ENCODE measurements around the gene LIMCH1. TPM values are rescaled to one million over a fixed set of nuclear protein-coding genes. Genes with fewer than 3 reads are reported as not detected.

The LIMCH1 gene
- total and polyA plus RNA-seq, 2 of the 8 experiments (the other 6 are each of a cell fraction or from before 2014, with no cell fraction given), result 2.7 to 3.0 TPM

- H3K14ac ChIP-seq (ENCODE audit: insufficient read length), result no peak overlapping the region
- no peaks in the 10 kb centered on the region for H3K36me3 ChIP-seq (ENCODE audit: control insufficient read depth in 2 of 4, insufficient read depth in 4 of 4, low read length in 3 of 4)
- H2AFZ ChIP-seq (ENCODE audit: low read length), result no peak overlapping the region
- H2BK20ac ChIP-seq (ENCODE audit: low read length), result no peak overlapping the region
- no peaks in the 10 kb centered on the region; the same call in 1 of the 2 replicates for H3K23me2 ChIP-seq (ENCODE audit: low read depth, low read length)
- no peak overlapping the region for H4K91ac ChIP-seq (replicated peaks; ENCODE audit: insufficient read length, low read length)
- WGBS, 2 experiments (ENCODE audit: extremely low coverage in 1 of 2, insufficient coverage in 1 of 2, insufficient read length in 1 of 2, insufficient replicate concordance in 2 of 2, low coverage in 1 of 2, low lambda C conversion rate in 2 of 2, missing lambda C conversion rate in 1 of 2), result 84% methylated on average over 4 of the region's 4 CpGs; no CpG with 5 or more reads in 1 of the 2 experiments
- H4K20me1 ChIP-seq (replicated peaks in 1 of 2; ENCODE audit: control insufficient read depth in 1 of 2, insufficient read depth in 2 of 2, low read length in 2 of 2), result no peaks in the 10 kb centered on the region
- H4K8ac ChIP-seq (ENCODE audit: extremely low read depth, insufficient read depth, low read length), result no peak overlapping the region
- no peak for DNase-seq (ENCODE audit: low read depth in 1 of 2, low spot score in 2 of 2)
- no peak overlapping the region for H2BK12ac ChIP-seq (ENCODE audit: low read depth, low read length)
- H3K27ac ChIP-seq (ENCODE audit: low read depth, low read length), result no peak overlapping the region
- no peak overlapping the region for H2BK5ac ChIP-seq (ENCODE audit: low read depth, low read length)
- no peak overlapping the region for H3K56ac ChIP-seq (replicated peaks; ENCODE audit: insufficient read length, low read depth, low read length)
- no peaks in the 10 kb centered on the region for H3K27me3 ChIP-seq (replicated peaks in 1 of 4; ENCODE audit: control insufficient read depth in 3 of 4, extremely low read depth in 1 of 4, insufficient read depth in 3 of 4, low read length in 3 of 4)
- H3K4me2 ChIP-seq (ENCODE audit: insufficient read depth in 1 of 2, low read depth in 2 of 2, low read length in 2 of 2), result no peak overlapping the region
- H2AK5ac ChIP-seq (ENCODE audit: low read depth, low read length), result no peak overlapping the region
- no peaks in the 10 kb centered on the region for H3K4me1 ChIP-seq (replicated peaks in 1 of 4; ENCODE audit: control insufficient read depth in 3 of 4, insufficient read depth in 4 of 4, low read length in 3 of 4)
- no peak overlapping the region for H3K9ac ChIP-seq (replicated peaks in 1 of 4; ENCODE audit: extremely low read depth in 1 of 4, low read depth in 3 of 4, low read length in 3 of 4)
- CTCF ChIA-PET (ENCODE audit: partially characterized antibody), result no interaction called here
- no peaks in the 10 kb centered on the region for H3K9me3 ChIP-seq (ENCODE audit: insufficient read depth in 2 of 2, low read depth in 1 of 2, low read length in 1 of 2)
- TF ChIP-seq BCL11A (IDR thresholded peaks at IDR 0.05; ENCODE audit: low read depth in 2 of 2, low read length in 2 of 2), result no peak
- no peak for TF ChIP-seq RFX5 (IDR thresholded peaks at IDR 0.05; ENCODE audit: borderline replicate concordance, low read depth, low read length)
- TF ChIP-seq SP1 (IDR thresholded peaks at IDR 0.05; ENCODE audit: low read depth, low read length), result no peak
- TF ChIP-seq JUN (IDR thresholded peaks at IDR 0.05; ENCODE audit: low read depth, low read length), result no peak
- TF ChIP-seq GTF2F1 (IDR thresholded peaks at IDR 0.05; ENCODE audit: borderline replicate concordance, low read depth, low read length), result no peak
- TF ChIP-seq TCF12 (IDR thresholded peaks at IDR 0.05; ENCODE audit: low read depth, low read length), result no peak
- no peak for TF ChIP-seq SIN3A (conservative IDR thresholded peaks at IDR 0.05 in 1 of 2, IDR thresholded peaks at IDR 0.05 in 1 of 2; ENCODE audit: low read depth in 1 of 2, low read length in 2 of 2)
- no peak for TF ChIP-seq SP4 (IDR thresholded peaks at IDR 0.05; ENCODE audit: low read length)
- TF ChIP-seq ZNF274 (IDR thresholded peaks at IDR 0.05; ENCODE audit: borderline replicate concordance, extremely low read depth, low read length), result no peak
- no peak for TF ChIP-seq CTCF (IDR thresholded peaks at IDR 0.05; ENCODE audit: control extremely low read depth in 1 of 3, insufficient read depth in 1 of 3, low read depth in 1 of 3, low read length in 3 of 3)
- TF ChIP-seq EZH2 (IDR thresholded peaks at IDR 0.05; ENCODE audit: low read depth, low read length, severe bottlenecking), result no peak
- no peak overlapping the region for H3K18ac ChIP-seq (ENCODE audit: extremely low read depth, low read length)
- POLR2A ChIA-PET (ENCODE audit: partially characterized antibody), result no interaction called here
- H3K4ac ChIP-seq (replicated peaks; ENCODE audit: insufficient read length, low read depth, low read length), result no peak overlapping the region
- no peak overlapping the region for H2BK15ac ChIP-seq (ENCODE audit: low read length)
- H2BK120ac ChIP-seq (replicated peaks; ENCODE audit: low read depth, low read length), result no peak overlapping the region
- H3K23ac ChIP-seq (ENCODE audit: insufficient read length), result no peak overlapping the region
- no peak for FAIRE-seq
- no peak overlapping the region for H3K4me3 ChIP-seq (ENCODE audit: extremely low read depth in 1 of 4, insufficient read depth in 2 of 4, low read depth in 3 of 4, low read length in 4 of 4)
- H4K5ac ChIP-seq (ENCODE audit: insufficient read length, low read depth, low read length), result no peak overlapping the region
- H3K79me2 ChIP-seq (ENCODE audit: control insufficient read depth in 1 of 2, insufficient read depth in 2 of 2, low read length in 2 of 2), result no peaks in the 10 kb centered on the region
- no peaks in the 10 kb centered on the region for H3K79me1 ChIP-seq (ENCODE audit: low read depth, low read length)
These were observed 39.8 kb upstream of the LIMCH1 start for GRCh38 chr4:41498177-41498576.
